ENCODE data around the gene CDYL.

GRCh38 chr6:4928426-4928825 lies 152.2 kb downstream of the CDYL start:
- TF ChIP-seq CTCF (conservative IDR thresholded peaks at IDR 0.05 in 1 of 2, IDR thresholded peaks at IDR 0.05 in 1 of 2; ENCODE audit: extremely low read depth in 1 of 2, insufficient read depth in 1 of 2, low read depth in 1 of 2, low read length in 2 of 2), result no peak
- no peak for TF ChIP-seq EZH2 (IDR thresholded peaks at IDR 0.05; ENCODE audit: borderline replicate concordance, low read length)
